ENCODE results near the gene HSPB1. TPM values are rescaled to one million over a fixed set of nuclear protein-coding genes. Genes with fewer than 3 reads are reported as not detected.
A peak's percentile ranks its signal among the peaks of the same experiment; 100 is the strongest.
"Not testable (repeated sequence)": the region's sequence is repeated elsewhere in the genome, so short reads cannot be mapped to it uniquely, and the experiment has no call there.

HSPB1 gene
- polyA plus RNA-seq (2014; cell fraction: cytosol; rRNA removed): 24.8 and 32.8 TPM in 2 replicates
- 8.4 and 14.6 TPM in 2 replicates for polyA plus RNA-seq (2014; cell fraction: nucleus; rRNA removed)

DNA sequence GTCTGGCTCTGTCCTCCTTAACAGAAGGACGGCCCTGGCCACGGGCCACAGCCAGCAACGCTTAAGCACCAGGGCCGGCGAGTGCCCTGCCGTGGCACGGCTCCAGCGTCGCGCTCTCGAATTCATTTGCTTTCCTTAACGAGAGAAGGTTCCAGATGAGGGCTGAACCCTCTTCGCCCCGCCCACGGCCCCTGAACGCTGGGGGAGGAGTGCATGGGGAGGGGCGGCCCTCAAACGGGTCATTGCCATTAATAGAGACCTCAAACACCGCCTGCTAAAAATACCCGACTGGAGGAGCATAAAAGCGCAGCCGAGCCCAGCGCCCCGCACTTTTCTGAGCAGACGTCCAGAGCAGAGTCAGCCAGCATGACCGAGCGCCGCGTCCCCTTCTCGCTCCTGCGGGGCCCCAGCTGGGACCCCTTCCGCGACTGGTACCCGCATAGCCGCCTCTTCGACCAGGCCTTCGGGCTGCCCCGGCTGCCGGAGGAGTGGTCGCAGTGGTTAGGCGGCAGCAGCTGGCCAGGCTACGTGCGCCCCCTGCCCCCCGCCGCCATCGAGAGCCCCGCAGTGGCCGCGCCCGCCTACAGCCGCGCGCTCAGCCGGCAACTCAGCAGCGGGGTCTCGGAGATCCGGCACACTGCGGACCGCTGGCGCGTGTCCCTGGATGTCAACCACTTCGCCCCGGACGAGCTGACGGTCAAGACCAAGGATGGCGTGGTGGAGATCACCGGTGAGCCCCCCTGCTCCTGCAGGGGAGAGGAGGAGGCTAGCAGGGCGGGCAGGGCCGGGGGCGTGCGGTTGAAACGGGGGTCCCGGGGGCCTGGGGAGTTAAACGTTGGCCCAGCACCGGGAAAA lies at the start of gene HSPB1:
TSS of gene HSPB1 (plus strand) at position 327 of the 855 bp plus-strand sequence. CDS start at position 367, 40 bp downstream.
- DNase-seq (ENCODE audit: low spot score): peak; percentile 73

DNA sequence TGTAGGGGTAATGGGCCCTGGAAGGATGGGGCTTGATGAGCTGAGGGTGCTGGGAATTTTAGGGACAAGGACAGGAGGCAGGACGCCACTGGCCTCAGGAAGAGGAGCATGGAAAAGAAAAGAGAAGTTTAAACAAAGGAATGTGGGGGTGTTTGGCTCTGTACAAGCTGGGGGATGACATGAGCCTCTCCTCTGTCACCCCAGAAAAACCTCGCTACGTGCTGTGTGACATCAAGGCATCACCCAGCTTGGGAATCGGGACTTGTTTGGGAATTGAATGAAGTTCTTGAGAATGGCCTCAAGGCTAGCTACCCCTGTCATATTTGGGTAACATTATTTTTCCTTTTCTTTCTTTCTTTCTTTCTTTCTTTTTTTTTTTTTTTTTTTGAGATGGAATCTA lies 47.7 kb upstream of the HSPB1 start:
- DNase-seq (ENCODE audit: low spot score): no peak

DNA sequence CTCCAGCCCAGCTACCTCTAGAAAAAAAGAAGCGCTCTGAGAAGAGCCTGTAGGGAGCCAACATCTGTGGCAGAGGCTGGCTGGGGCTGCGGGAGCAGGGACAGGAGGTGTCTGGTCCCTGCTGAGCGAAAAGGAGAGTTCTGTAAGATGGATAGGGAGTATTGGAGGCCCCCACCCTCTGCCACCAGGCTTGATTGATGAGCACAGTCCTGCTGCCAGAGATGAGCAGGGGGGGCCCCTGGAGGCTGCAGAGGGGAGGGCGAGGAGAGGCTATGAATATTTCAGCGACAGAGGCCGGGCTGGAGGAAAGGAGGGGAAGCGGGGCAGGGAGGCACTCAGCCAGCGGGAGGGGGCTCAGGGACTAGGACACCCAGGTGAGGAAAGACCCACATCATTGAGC lies 44.5 kb upstream of the HSPB1 start:
- DNase-seq (ENCODE audit: low spot score): no peak

DNA sequence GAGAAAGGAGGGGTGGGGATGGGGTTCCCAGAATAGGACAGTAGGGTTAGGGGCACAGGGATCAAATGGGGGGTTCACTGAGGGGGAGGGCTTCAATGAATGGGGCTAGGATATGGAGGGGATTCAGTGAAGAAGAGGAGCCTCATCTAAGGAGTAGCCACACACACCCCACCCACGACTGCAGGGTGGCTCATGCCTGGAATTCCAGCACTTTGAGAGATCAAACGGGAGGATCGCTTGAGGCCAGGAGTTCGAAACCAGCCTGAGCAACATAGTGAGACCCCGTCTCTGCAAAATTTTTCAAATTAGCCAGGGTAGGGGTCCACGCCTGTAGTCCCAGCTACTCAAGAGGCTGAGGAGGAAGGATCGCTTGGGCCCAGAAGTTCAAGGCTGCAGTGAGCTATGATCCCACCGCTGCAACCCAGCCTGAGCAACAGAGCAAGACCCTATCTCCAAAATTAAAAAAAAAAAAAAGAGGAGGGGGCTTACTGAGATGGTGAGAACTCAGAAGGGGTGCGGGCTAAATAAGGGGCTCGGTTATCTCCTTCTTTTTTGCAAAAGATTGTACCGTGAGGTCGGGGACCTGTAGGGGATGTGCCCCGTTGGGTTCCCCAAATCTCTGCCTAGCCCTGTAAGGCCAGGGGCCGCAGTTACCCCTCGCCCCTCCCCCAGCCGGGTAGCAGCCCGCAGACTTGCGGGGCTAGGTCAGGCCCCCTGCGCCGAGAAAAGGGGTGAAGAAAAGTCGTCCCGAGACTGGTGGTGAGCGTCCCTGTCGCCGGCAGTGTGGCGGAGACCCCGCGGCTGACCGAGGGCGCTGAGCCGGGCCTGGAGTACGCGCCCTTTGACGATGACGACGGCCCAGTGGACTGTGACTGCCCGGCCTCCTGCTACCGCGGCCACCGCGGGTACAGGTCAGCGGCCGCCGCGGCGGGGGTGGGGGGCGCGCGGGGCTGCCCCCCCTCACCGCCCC lies 43.1 kb upstream of the HSPB1 start:
- DNase-seq (ENCODE audit: low spot score): no peak

DNA sequence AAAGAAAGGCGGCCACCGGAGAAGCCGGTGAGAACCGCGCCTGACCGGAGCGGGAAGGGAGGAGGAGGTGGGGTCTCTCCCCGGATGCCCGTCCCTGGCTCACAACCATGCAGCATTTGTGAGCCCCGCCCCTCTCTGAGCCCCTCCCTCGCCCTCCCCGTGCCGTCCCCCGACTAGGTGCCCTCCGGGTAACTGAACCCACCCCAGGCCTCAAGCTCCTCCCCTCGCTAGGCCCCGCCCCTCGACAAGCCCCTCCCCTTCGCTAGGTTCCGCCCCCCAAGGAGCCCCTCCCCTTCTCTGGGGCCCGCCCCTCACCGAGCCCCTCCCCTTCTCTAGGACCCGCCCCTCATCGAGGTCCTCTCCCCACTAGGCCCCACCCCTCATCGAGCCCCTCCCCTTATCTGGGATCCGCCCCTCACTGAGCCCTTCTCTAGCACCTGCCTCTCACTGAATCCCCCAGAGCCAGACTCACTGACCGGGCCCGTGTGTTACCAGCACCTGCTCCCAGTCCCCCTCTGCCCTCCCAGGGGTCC lies 42.2 kb upstream of the HSPB1 start:
- DNase-seq (ENCODE audit: low spot score): no peak

DNA sequence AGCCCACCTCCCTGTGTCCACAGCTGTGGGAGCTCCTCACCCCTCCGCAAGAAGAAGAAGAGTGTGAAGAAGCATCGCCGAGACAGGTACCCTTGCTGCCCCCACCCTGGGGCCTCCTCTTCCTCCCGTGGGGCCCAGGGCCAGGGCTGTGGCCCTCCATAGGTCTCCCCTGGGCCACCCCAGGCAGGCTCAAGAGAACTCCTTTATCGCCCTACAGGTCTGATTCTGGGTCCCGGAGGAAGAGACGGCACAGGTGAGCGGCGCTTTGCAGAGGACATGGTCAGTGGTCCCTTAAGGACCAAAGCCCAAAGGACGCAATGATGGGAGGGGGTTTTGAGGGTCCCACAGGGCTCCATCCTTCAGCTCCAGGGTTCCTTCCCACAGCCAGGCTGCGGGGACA lies 41.1 kb upstream of the HSPB1 start:
- DNase-seq (ENCODE audit: low spot score): no peak

DNA sequence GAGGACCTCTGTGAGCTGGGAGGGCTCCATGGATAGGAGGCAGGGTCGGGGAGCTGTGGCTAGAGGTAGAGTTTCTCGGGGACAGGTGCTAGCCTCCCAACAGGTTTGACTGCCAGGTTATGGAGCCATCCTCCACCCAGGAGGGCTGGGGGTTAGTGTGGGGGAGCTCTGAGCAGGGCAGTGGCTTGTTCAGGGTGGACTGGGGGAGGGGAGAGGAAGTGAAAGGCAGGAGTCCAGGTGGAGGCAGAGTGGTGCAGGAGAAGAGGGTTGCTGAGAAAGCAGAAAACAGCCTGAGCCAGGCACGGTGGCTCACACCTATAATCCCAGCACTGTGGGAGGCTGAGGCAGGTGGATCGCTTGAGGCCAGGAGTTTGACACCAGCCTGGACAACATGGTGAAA lies 40.5 kb upstream of the HSPB1 start:
- no peak for DNase-seq (ENCODE audit: low spot score)

DNA sequence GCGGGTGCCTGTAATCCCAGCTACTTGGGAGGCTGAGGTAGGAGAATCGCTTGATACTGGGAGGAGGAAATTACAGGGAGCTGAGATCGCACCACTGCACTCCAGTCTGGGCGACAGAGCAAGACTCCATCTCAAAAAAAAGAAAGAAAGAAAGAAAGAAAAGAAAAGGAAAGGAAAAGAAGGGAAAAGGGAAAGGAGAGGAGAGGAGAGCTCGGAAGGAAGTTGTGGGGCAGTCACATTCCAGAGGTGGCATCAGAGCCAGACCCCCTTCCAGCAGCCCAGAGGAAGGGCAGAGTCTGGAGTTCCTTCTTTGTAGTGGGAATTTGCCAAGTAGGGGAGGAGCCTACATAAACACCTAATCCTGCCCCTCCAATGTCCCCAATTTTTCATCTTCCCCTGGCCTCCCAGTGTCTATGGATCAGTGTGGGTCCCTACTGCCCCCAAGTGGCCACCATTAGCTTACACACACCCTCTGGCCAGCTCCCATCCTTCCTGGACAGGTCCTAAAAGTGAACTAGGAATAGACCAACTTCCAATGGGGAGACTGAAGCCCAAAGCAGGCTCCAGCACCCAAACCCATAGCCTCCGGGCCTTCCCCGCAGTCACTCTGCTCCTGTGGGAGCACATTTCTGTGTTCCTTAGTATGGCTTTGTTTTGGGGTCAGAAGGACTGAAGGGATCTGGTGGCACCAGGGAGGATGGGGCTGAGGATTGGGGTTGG lies 39.6 kb upstream of the HSPB1 start:
- DNase-seq (ENCODE audit: low spot score): peak; percentile 72

DNA sequence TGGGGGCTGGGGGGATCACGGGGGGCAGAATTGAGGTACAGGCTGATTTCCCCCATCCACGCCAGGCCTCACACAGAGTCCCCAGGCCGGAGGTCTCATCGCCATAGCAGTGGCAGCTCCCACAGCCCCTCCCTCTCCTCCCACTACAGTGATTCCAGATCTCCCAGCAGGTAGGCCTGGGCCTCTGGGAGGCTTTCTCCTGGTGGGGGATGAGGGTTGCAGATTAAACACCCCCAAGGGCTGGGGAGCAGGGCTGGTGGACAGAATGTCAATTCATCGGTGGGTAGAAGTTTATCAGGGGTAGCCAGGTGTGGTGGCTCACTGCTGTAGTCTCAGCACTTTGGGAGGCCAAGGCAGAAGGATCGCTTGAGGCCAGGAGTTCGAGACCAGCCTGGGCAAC lies 37.2 kb upstream of the HSPB1 start:
- no peak for DNase-seq (ENCODE audit: low spot score)

DNA sequence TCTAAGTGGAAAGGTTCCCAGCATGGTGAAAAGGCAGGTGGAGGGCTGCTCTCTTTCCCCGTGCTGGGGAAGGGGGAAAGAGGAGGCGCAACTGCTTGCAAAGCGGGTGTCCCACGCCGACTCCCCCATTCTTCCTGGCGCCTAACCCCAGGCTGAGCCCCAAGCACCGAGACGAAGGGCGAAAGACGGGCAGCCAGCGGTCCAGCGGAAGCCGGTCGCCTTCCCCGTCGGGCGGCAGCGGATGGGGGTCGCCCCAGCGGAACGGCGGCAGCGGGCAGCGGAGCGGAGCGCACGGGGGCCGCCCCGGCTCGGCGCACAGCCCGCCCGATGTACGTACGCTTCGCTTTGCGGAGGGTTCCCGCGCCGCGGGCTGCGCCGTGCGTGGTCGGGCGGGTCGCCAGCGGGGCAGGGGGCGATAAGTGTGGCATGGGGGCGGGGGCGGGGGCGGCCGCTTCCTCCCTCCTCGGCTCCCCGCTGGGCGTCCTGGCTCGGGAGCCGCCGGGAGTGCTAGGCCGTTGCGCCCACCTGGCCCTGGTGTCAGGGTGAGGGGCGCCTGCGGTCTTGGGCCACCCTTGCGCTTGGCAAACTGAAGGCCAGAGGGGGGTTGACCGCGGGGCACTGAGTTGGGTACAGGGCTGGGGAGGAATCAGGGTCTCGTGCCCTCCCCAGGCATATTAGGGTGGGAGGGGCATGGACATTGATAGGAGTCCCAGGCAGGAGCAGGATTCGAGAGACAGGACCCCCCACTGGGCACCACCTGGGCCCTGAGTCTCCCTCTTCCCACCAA lies 35.2 kb upstream of the HSPB1 start:
- DNase-seq (ENCODE audit: low spot score): no peak

DNA sequence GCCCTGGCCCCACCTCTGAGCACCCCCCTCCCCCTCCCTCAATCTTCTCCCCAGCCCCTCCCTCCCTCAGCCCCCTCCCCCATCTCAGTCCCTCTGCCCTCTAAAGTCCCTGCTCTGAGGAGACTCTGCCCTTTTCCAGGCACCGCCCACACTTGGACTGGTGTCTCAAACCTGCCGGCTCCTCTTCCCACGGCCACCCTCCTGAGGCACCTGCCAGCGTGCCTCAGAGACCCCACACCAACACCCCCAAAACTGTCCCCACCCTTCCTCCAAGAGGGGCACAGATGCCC lies 34.6 kb upstream of the HSPB1 start:
- no peak for DNase-seq (ENCODE audit: low spot score)

DNA sequence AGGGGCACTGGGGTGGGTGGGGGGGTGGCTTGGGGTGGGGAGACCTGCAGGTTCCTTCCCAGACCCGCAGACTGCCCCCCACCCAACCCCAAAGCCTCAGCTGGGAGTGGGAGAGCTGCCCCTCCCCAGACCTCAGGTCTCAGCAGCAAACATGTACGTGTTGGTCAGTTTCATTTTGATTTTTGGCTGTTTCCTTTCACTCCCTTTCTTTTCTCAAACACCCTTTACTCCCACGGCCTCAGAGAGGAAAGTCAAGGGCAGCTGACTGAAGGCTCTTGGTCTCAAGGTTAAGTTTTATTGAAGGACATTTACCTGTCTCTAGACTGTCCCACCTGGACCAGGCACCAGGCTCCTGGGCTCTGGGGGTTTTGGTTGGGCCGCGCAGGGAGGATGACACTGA lies 34.1 kb upstream of the HSPB1 start:
- DNase-seq (ENCODE audit: low spot score): no peak

DNA sequence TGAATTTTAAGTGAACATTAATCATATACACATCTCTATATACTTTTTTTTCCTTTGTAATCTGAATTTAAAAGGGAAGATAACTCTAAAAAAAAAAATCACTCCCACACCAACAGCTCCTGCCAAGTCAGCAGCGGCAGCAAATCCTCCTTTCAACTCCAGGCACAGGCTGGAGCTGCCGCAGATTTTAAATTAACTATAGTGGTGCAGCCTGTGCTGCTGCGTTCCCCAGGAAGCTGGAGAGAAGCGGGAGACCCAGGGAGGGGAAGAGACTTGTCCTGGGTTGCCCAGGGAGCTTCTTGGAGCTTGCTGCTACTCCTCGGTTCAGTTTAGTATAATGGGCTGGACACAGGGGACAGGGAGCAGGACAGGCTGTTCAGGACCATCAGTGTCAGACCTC lies 32.6 kb upstream of the HSPB1 start:
- DNase-seq (ENCODE audit: low spot score): no peak

DNA sequence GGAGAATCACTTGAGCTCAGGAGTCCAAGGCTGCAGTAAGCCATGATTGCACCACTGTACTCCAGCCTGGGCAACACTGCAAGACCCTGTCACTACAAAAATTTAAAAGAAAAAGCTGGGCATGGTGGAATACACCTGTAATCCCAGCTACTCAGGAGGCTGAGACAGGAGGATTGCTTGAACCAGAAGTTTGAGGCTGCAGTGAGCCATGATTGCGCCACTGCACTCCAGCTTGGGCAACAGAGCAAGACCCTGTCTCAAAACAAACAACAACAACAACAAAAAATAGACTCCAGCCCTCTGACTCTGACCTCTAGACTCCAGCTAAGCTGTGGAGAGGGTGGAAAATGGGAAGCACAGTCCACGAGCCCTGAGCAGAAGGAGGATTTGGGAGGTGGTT lies 31.1 kb upstream of the HSPB1 start:
- not testable (repeated sequence) for DNase-seq (ENCODE audit: low spot score)

DNA sequence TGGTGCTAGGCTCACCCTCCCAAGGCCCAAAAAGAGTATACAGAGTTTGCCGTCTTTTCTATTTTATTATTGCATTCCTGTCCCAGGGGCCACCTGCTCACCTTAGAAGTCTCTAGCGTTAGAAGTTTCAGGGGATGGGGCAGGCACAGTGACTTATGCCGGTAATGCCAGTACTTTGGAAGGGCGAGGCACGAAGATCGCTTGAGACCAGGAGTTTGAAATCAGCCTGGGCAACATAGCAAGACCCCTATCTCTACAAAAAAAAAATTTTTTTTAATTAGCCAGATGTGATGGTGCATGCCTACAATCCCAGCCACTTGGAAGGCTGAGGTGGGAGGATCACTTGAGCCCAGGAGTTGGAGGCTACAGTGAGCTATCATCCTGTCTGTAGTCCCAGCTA lies 30.3 kb upstream of the HSPB1 start:
- DNase-seq (ENCODE audit: low spot score): no peak

DNA sequence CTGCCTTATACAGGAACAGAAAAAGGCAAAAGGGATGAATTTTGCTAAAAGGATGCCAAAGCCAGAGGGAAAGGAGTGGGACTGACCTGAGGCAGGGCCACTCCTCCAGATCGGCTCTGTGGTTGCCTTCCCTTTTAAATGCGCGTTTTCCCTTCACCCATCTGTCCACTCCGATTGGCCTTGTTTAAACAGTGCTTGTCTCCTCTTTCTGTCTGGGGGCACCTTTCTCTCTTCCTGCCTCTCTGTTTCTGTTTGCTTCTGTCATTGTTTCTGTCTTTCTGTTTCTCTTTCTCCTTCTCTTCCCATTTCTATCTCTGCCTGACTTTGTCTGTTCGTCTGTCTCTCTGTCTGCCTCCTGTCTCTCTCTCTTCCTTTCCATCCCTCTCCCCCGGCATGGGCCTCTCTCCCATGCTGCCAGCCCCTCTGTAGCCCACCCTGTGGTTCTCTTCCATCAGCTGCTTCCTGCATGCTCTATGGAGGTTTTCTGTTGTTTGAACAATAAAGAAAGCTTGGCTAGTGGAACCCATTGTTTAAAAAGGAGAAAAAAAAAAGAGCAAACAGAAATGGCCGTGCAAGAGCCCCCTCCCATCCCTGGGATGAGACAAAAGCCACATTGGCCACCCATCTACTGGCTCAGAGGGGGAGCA lies 29.5 kb upstream of the HSPB1 start:
- no peak for DNase-seq (ENCODE audit: low spot score)

DNA sequence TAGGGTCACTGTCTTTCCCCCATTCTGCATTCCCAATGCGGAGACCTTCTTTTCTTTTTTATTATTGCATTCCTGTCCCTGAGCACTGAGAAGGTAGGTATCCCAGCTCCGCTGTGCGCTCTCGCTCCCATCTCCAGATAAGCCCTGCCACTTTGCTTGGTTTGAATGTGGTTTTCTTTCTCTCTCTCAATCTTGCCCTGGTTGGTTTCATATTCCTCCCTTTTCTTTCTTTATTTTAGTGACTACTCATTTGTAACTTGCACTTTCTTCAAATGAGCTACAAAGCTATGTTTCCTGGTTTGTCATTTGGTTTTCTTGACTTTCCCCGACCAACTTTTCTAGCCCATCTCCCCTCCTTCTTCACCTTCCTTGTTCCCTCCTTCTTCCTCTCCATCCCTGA lies 29.0 kb upstream of the HSPB1 start:
- no peak for DNase-seq (ENCODE audit: low spot score)

DNA sequence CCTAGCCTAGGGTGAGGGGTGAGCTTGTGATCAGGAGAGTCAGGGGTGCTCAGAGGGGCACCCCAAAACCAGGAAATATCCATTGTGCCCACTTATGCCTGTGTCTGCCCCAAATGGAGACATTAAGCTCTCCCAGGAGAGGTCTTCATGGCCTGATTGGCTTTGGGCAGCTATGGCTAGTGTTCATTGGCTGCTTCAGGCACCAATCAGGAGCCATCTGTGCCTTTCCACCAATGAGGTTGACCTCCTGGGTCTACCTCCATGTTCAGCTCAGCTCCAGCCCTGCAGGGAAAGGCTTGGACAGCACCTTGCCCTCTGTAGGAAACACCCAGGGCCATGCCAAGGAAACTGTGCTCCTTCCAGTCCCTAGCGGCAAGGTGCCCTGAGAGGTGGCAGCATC lies 23.9 kb upstream of the HSPB1 start:
- peak; percentile 53 for DNase-seq (ENCODE audit: low spot score)

DNA sequence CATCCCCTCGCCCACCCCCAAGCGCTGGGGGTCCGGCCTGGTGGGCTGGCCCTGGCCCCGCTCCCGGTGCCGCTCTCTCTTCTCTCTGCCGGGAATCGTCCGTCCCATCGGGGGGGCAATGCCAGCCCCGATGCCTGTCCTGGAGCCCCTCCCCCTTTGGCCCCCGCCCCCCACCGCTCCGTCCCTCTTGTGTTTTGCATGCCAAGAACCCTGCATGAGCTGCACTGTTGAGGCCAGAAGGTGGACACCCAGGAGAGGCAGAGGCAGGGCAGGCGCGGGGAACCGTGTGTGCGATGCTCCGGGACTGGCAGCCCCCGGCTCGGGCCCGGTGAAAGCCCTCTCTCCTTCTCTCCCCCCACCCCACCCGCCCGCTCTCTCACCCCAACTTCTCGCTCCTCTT lies 22.1 kb upstream of the HSPB1 start:
- DNase-seq (ENCODE audit: low spot score): peak; percentile 43

DNA sequence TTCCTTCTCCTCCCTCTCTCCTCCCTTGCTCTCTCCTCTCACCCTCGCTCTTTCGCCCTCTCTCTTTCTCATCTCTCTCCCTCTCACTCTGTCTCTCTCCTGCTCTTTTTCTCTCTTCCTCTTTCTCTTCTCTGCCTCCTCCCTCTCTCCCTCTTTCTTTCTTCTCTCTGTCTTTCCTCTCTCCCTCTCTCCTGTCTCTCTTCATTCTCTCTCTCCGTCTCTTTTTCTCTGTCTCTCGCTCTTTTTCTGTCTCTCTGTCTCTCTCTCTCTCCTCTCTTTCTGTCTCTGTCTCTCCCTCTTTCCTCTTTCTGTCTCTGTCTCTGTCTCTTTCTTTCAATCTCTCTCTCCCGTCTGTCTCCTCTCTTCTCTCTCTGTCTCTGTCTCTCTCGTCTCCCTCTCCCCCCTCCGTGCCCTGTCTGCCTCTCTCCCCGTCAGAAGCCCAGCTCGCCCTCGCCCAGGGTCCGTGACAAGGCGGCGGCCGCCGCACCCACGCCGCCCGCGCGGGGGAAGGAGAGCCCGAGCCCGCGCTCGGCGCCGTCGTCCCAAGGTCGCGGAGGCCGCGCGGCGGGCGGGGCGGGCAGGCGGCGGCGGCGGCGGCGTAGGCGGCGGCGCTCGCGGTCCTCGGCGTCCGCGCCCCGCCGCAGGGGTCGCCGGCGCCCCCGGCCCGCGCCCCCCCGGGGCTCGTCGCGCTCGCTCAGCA lies 21.3 kb upstream of the HSPB1 start:
- no peak for DNase-seq (ENCODE audit: low spot score)

Data from SK-N-DZ (cell line).